A172 (cell line): ENCODE results near the gene PSD2. TPM values are rescaled to one million over a fixed set of nuclear protein-coding genes. Genes with fewer than 3 reads are reported as not detected.

ENCODE experiments used
- DNase-seq: peaks from one replicate; pipeline ENCODE4 v3.0.0-alpha.2; 2015; ENCODE audit warnings: low spot score
- total RNA-seq: library from RNA; depleted of rRNA; stranded (reverse); fragments of >200 nt; shearing (Covaris generic); gene quantifications from 2 replicates; pipeline ENCODE4 v1.2.3, GENCODE V29; 2014

Gene PSD2
- total RNA-seq, 1 experiment from 2014 or later = 0.03 TPM

DNA sequence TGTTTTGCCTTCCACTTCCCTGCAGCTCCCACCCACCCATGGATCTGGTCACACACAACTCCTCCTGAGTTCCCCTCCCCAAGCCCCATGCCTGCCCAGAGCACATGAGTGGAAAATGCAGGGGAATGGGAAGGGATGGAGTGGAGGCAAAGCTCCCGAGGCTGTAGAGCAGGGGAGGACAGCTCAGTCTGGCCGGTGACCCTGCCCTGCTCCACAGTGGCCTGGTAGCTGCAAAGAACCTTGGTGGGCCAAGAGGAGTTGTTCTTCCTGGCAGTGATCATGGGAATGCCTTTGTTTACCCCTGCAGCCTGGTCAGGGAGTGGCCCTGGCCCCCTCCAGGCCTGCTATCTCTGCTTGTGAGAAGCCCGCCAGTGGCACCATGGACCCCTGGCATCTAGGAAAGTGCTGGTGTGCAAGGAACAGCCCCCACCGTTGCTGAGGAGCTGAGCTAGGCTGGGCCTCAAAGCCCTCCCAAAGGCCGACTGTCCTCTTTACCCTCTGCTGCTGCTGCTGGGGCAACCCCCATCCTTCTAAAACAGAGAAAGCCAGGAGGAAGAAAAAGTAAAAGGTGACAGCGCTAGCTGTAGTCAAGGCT, 60.4 kb downstream of the PSD2 start:
- DNase-seq = no peak

- DNase-seq = no peak
Observed at GRCh38 chr5:139856714-139857113, 61.1 kb downstream of the PSD2 start.

DNA sequence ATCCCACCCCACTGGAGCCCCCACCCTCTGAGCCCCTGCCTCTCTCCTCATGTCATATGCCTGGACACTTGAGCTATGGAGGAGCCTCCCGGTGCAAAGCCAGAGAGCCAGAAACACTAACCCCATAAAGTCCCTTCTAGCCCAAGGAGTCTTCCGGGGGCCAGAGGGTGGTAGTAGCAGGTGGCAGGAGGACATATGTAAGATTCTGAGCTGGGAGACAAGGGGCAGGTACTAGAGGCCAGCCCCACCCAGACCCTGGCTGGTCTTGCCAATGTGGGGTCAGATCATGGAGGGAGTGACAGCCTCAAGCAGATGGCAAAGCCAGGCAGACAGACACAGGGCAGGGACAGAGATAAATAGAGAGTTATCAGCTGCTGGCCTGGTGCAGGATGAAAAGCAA, 63.4 kb downstream of the PSD2 start:
- no peak for DNase-seq

DNA sequence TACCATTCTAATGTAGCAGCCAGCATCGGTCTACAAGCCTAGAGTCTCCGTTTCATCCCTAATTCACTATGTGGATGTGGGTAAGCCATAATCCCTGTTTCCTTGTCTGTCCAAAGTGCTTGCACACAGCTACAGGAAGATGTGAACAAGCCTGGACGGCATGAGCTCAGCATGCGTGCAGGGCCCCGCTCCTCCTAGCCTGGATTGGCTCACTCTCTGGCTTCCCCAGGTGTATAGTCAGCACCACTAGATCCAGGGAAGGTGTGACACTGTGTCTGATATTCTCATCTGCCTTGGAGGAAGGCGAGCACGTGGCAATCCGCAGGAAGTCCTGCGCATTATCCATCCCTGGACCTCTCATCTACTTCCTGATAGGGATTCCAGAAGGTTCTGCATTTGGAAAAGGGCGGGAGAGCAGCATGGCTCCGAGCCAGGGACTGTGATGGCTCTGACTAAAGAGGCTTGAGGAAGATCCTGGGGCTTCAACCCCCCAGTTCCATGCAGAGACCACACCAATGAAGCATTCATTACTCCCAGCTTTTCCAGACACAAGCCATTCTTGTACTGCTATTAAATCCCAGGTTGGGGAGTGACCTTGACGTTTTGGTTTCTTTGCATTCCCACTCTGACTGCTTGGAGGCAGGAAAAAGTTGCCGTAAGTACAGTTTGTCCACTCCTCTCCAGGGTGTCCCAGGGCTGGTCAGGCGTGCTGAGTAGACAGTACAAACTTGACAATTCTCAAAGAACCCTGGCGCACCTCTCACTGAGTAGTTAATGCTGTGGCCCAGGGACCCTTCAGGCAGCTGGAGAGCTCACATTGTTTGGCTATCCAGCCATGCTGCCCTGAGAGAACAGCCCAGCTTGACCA, 65.6 kb downstream of the PSD2 start:
- DNase-seq = no peak

DNA sequence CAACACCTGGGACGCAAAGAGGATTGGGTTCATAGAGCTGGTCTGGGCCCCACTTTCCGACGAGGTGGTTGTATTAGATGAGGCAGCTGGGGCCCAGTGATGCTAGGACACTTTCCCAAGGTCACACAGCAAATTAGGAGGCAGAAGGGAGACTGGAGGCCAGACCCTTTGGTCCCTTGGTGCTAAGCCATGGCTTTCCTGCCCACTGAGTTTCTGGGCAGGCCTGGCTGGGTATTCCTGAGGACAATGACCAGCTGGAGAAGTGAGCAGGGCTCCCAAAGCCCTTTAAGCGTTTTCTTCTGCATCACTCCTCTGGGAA, 66.2 kb downstream of the PSD2 start:
- DNase-seq = no peak

GRCh38 chr5:139862313-139862712, 66.7 kb downstream of the PSD2 start:
- DNase-seq = no peak

DNA sequence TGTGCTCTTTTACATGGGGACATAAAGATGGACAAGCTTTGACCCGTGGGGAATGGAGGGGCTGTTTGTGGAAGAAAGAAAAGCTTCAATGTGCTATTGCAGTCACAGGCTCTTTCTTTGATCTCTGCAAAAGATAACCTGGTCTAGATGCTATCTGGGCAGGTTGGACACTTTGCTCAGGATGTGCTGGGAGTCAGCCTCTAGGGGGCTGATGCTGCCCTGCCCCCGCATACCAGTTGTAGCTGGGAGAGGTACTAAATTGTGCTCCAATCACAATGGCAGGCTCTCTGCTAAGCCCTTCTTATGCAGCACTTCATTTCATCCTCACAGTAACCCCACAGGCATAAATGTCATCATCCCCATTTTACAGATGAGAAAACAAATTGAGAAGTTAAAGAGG, 67.2 kb downstream of the PSD2 start:
- no peak for DNase-seq

DNA sequence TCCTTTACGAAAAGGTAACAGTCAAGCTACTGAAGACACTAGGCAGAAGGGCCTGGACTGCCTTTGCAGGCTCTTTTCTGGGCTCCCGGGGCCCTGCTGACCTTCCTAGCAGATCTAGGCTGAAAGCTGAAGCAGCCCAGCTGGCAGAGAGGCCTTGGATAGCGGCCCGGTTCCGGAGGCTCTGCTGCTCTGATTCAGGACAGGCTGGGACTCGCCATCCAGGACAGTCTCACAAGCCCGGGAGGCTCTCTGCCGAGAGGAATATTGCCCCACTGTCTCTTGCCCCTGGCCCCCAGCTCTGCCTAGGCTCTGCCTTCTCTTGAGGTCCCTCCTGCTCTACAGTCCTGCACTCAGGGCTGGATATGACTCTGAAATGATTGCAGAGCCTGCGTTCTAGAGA, 67.8 kb downstream of the PSD2 start:
- DNase-seq = no peak

DNA sequence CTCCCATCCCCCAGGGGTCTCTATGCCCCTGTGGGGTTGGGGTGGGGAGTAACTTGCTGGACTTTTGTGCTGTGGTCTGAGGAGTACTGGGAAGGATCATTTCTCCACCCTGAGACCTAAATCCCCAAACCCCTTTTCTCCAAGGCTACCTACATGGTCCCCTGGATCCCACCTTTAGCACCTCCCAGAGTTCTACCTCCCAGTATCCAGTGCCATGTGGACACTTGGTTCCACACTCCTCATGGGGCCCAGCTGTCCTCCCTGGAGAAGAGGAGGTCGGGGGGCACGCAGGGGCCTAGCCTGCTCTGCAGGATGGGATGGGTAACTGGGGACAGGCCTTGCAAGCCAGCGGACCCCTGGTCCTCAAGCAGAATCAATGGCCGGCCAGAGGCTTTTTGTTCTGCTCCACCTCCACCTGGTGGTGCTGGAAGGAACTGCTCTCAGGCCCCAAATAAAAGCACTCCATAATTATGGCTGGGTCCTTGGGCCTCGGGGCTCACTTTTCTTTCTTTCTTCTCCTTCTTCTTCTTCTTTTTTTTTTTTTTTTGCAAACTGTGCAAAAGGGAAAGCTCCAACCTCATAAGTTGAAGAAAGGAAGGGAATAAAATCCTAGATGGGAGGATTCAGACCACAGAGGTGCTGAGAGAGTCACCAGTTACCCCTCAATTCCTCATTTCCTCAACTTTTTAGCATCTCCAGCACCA, 68.4 kb downstream of the PSD2 start:
- peak; percentile 23 for DNase-seq

DNA sequence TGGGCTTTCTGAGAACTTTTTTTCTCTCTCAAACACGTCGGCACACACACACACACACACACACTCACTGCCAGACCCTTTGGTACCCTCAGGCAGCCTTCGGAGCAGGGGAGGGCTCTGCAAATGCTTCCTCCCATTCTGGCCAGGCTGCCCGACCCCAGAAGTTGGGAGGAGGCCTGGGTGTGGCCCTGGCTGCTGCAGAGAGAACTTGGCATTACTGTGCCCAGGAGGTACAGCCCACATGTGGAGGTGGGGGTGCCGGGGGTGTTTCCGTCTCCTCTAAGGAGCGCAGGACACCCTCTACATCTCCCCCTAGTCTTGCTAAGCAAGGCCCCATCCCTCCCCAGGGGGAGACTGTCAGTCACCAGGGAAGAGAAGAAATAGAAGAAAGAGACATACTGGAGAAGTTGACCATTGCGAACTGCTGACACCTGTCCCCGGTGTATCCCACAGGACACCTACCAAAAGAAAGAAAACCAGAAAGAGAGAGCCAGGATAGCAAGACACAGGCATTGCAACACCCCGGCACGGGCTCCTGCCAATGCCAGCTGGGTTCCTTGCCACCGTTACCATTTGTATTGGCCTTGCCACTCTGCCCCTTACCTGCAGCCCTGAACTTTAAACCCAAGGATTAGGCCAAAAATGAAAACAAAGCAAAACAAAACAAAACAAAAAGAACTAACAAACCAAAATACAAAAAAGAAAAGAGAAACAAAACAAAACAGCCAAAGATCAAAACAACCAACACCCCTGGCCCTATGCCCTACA, 69.3 kb downstream of the PSD2 start:
- DNase-seq = no peak

DNA sequence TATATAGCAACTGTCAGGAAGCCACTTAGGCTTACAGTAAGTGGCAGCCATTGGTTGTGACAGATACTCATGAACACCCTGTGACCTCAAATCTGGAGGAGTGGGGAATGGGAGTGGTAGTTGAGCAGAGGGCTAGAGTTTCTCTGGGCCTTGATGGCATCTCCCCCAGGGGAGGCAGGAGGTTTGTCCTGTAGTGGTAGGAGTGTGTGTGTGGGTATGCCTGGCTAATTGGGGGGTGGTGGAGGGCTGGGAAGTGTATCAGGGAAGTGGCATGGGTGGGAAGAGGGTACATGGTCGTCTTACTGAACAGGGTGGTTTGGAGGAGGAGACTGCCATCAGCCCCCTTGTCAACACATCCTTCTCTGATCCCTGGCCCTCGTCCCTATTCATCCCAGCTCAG, 71.5 kb downstream of the PSD2 start:
- DNase-seq = no peak

DNA sequence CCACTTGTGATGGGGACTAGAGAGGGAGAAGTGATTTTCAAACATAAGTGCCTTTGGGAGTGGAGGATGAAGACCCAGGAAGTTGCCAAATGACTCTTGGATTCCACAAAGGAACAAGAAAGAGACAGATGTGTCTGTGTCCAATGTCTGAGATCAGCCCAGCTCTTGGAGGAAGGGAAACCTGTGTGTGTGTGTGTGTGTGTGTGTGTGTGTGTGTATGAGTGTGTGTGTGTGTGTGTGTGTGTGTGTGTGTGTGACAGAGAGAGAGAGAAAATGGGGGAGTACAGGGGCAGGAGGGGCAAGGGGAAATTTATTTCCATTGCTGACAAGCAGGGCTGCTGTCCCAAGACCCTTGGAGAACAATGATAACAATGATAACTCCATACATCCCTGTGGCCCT, 72.0 kb downstream of the PSD2 start:
- DNase-seq = no peak

DNA sequence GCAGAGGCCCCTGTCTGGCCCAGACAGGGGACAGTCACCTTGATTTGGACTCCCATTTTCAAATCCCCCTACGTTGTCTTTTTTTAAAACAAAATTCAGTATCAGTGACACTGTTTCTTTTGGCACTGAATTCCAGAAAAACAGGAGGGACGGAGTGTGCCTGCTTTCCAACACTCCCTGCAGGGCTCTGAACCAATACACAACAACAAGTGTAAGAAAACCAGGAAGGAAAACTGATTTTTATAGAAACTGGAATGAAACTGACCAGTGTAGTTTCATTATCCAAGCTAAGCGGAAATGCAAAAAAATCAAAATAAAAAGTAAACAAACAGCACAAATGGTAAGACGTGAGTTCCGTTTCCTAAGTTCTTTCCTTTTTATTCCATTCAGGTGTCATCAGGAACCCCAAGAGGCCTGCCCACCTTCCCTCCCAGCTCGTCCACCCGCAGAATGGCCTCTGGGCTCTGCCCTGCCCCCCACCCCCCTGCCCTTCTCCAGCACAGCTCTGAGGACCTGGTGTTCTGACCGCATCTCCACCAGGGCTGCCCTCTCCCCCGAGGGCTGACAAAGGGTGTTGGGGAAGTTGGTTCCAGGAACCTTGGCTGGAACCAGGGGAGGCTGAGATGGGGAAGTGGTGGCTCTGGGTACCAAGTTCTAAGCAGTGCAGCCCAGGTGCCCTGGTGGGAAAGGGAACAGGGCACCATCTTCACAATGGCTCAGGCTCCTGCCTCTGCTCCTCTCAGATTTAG, 73.6 kb downstream of the PSD2 start:
- DNase-seq = no peak

GRCh38 chr5:139870677-139871076, 75.1 kb downstream of the PSD2 start:
- DNase-seq = no peak

DNA sequence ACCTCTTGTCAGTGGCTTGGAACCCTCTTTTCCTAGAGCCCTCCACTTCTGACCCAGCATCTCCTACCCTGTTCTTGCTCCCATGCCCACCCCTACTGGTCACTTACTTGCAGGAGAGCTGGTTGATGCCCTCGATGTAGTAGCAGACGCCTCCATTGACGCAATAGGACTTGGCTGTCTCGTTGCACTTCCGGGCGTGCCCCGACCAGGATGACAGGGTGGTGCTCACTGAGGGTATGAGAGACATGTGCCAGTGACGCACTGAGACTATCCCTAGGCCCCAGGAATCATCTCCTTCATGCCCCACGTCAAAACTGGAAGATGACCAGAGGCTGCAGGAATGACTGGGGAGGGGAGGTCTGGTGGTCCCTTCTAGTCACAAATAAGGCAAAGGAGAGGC, 76.0 kb downstream of the PSD2 start:
- no peak for DNase-seq

GRCh38 chr5:139872052-139872766, 76.6 kb downstream of the PSD2 start:
- no peak for DNase-seq

- no peak for DNase-seq
Observed at GRCh38 chr5:139872851-139873794, 77.5 kb downstream of the PSD2 start.

- no peak for DNase-seq
Observed at GRCh38 chr5:139875957-139876356, 80.3 kb downstream of the PSD2 start.

DNA sequence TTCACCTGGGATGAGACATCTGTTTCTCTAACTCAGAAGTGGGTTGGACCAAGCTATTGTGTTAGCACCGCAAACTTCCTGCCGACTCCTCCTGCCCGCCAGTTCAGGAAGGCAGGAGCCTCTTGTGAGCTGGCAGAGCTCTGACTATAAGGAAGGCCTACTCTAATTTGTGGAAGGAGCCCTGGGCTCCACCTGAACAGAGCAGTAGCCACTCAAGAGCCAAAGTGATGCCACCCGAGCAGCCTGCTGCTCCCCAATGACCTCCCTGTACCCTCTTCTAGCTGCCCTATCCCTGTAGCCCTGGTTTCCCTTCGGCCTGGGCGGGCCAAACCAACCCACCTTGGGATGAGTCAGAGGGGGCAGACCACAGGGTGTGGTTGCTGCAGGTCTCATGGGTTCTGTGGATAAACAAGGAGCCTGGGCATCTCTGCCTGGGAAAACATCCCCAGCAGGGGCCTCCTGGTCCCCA, 81.6 kb downstream of the PSD2 start:
- peak; percentile 62 for DNase-seq

GRCh38 chr5:139878093-139878492, 82.5 kb downstream of the PSD2 start:
- peak; percentile 22 for DNase-seq
